IMR-90 (cell line): Measurements from ENCODE around the gene MRTFA. TPM values are rescaled to one million over a fixed set of nuclear protein-coding genes. Genes with fewer than 3 reads are reported as not detected.

ENCODE experiments used
- ATAC-seq: fragments of 200-7000 bp; cut with Tn5 transposase; 2 replicates; pipeline ENCODE4 v1.9.1; 2020; ENCODE audit warnings: low read depth, mild to moderate bottlenecking, moderate library complexity
- BruUV-seq: library from RNA; stranded (reverse); fragments of 400-500 nt; replicated peaks from 2 replicates; lab custom pipeline; 2021; lab: Mats Ljungman, UMichigan
- CTCF ChIA-PET: fragments of 300-600 bp; formaldehyde crosslinking; extraction: SDS; loops from one replicate; lab custom pipeline; 2021; ENCODE audit warnings: antibody characterized with exemption; lab: Yijun Ruan, JAX
- POLR2A ChIA-PET: fragments of 300-600 bp; sonication (Branson Sonifier 250); formaldehyde crosslinking; loops from one replicate; lab custom pipeline; 2022; ENCODE audit warnings: antibody characterized with exemption; ENCODE audit not compliant: unreplicated experiment; lab: Charles Lee
- DNase-seq: peaks from one replicate; pipeline ENCODE4 v3.0.0; 2013
- H2AFZ ChIP-seq: replicated peaks from 2 replicates; pipeline ENCODE3; 2013; ENCODE audit warnings: low read length, mild to moderate bottlenecking; ENCODE audit not compliant: poor library complexity
- H2AK5ac ChIP-seq: 2 replicates; pipeline ENCODE4 v1.6.1; 2013; ENCODE audit warnings: low read depth, low read length, inconsistent platforms
- H2AK9ac ChIP-seq: replicated peaks from 2 replicates; pipeline ENCODE3; 2013; ENCODE audit warnings: mild to moderate bottlenecking, low read depth, low read length, moderate library complexity; ENCODE audit not compliant: poor library complexity
- H2BK120ac ChIP-seq: 2 replicates; pipeline ENCODE4 v1.6.1; 2013; ENCODE audit warnings: low read depth, low read length, inconsistent platforms
- H2BK15ac ChIP-seq: 3 replicates; pipeline ENCODE4 v1.6.1; 2013; ENCODE audit warnings: low read depth, low read length, inconsistent platforms
- H2BK20ac ChIP-seq: 2 replicates; pipeline ENCODE4 v1.6.1; 2013; ENCODE audit warnings: low read depth, mild to moderate bottlenecking, inconsistent platforms, low read length, moderate library complexity
- H2BK5ac ChIP-seq: 2 replicates; pipeline ENCODE4 v1.6.1; 2013; ENCODE audit warnings: mild to moderate bottlenecking, low read depth, low read length, inconsistent platforms; ENCODE audit not compliant: poor library complexity, severe bottlenecking
- H3K14ac ChIP-seq: replicated peaks from 2 replicates; pipeline ENCODE4 v1.6.1; 2013; ENCODE audit warnings: low read depth, low read length, inconsistent platforms
- H3K18ac ChIP-seq: 2 replicates; pipeline ENCODE4 v1.6.1; 2013; ENCODE audit warnings: low read depth, low read length, control low read depth
- H3K23ac ChIP-seq: 2 replicates; pipeline ENCODE4 v1.6.1; 2013; ENCODE audit warnings: low read depth, low read length, inconsistent platforms
- H3K27ac ChIP-seq: 2 replicates; pipeline ENCODE4 v1.5.1; 2013; ENCODE audit warnings: mild to moderate bottlenecking, control low read depth, low read length; ENCODE audit not compliant: insufficient read depth
- H3K27me3 ChIP-seq: 2 replicates; pipeline ENCODE4 v1.6.1; 2013; ENCODE audit warnings: low read length; ENCODE audit not compliant: control insufficient read depth, insufficient read depth
- H3K36me3 ChIP-seq: 2 replicates; pipeline ENCODE4 v1.6.1; 2013; ENCODE audit warnings: low read length, mixed read lengths; ENCODE audit not compliant: control insufficient read depth, insufficient read depth
- H3K4ac ChIP-seq: 2 replicates; pipeline ENCODE4 v1.6.1; 2013; ENCODE audit warnings: low read depth, low read length, inconsistent platforms
- H3K4me1 ChIP-seq: 2 replicates; pipeline ENCODE4 v1.6.1; 2013; ENCODE audit warnings: low read length, mixed read lengths; ENCODE audit not compliant: control insufficient read depth, insufficient read depth
- H3K4me2 ChIP-seq: 2 replicates; pipeline ENCODE4 v1.6.1; 2013; ENCODE audit warnings: low read depth, mild to moderate bottlenecking, control low read depth, low read length, moderate library complexity
- H3K4me3 ChIP-seq: 2 replicates; pipeline ENCODE4 v1.5.1; 2013; ENCODE audit warnings: low read depth, mild to moderate bottlenecking, control low read depth, low read length, moderate library complexity; ENCODE audit not compliant: insufficient read depth
- H3K56ac ChIP-seq: 2 replicates; pipeline ENCODE4 v1.6.1; 2013; ENCODE audit warnings: low read length, inconsistent platforms; ENCODE audit not compliant: insufficient read depth; ENCODE audit errors: extremely low read depth
- H3K79me1 ChIP-seq, 2 experiments: 2 replicates each; pipeline ENCODE4 v1.6.1; 2013; ENCODE audit warnings: low read length in 2 of 2, inconsistent platforms in 1 of 2, low read depth in 1 of 2
- H3K9ac ChIP-seq: 2 replicates; pipeline ENCODE4 v1.6.1; 2013; ENCODE audit warnings: low read depth, low read length, control low read depth
- H3K9me1 ChIP-seq: 2 replicates; pipeline ENCODE4 v1.6.1; 2013; ENCODE audit warnings: low read length, inconsistent platforms; ENCODE audit not compliant: insufficient read depth
- H3K9me3 ChIP-seq: 2 replicates; pipeline ENCODE4 v1.6.1; 2013; ENCODE audit warnings: low read length; ENCODE audit not compliant: control insufficient read depth, insufficient read depth
- H4K20me1 ChIP-seq: 2 replicates; pipeline ENCODE4 v1.6.1; 2013; ENCODE audit warnings: low read length, inconsistent platforms; ENCODE audit not compliant: insufficient read depth
- H4K5ac ChIP-seq: 2 replicates; pipeline ENCODE4 v1.6.1; 2013; ENCODE audit warnings: mild to moderate bottlenecking, low read depth, low read length, control low read depth
- H4K8ac ChIP-seq, 2 experiments: 2 replicates each; pipeline ENCODE4 v1.6.1; 2013; ENCODE audit warnings: low read depth in 2 of 2, low read length in 2 of 2, control low read depth in 1 of 2, inconsistent platforms in 1 of 2
- H4K91ac ChIP-seq: 2 replicates; pipeline ENCODE4 v1.6.1; 2013; ENCODE audit warnings: low read depth, low read length, inconsistent platforms; ENCODE audit not compliant: insufficient read depth
- CTCF ChIP-seq: conservative IDR thresholded peaks from 2 replicates; pipeline ENCODE4 v1.5.1; 2012; ENCODE audit warnings: mild to moderate bottlenecking, low read depth, low read length, improper control_type of control experiment
- FOS ChIP-seq: fragments of 150-350 bp; IDR thresholded peaks from 2 replicates; pipeline ENCODE4 v1.6.1; 2016; ENCODE audit warnings: low read depth, low read length
- MAFK ChIP-seq: IDR thresholded peaks from 2 replicates; pipeline ENCODE4 v1.6.1; 2012; ENCODE audit warnings: low read depth, low read length, improper control_type of control experiment
- WGBS, 2 experiments: methylation state at CpG; one replicate each; pipeline versions ENCODE4 v1.1.5 to v1.1.7; 2013; ENCODE audit warnings: missing lambda C conversion rate in 2 of 2; ENCODE audit not compliant: insufficient read length in 1 of 2; ENCODE audit errors: extremely low coverage in 2 of 2; 5-methylcytosine and 5-hydroxymethylcytosine counted together
- dilution Hi-C: fragments of 300-500 bp; cut with HindIII; formaldehyde crosslinking; loops from one replicate; pipeline ENCODE4 v1.14.3; 2018; ENCODE audit warnings: low sequenced_read_pairs; ENCODE audit not compliant: unreplicated experiment
- in situ Hi-C: fragments of 300-500 bp; cut with MboI; formaldehyde crosslinking; loops from 3 replicates; pipeline ENCODE4 v1.14.3; 2019; ENCODE audit warnings: low sequenced_read_pairs, inconsistent platforms, mixed read lengths
- intact Hi-C: fragments of 100-400 bp; cut with micrococcal nuclease; formaldehyde crosslinking; loops from 2 replicates; pipeline ENCODE4 v1.10.0; 2022
- polyA plus RNA-seq, 3 experiments: library from polyadenylated mRNA; depleted of rRNA; stranded (reverse); fragments of >200 nt; gene quantifications; 2 replicates each; pipeline ENCODE4 v1.2.3, GENCODE V29; 2012; ENCODE audit warnings: low replicate concordance in 1 of 3
- total RNA-seq: library from RNA; depleted of rRNA; stranded (reverse); fragments of >200 nt; gene quantifications from 2 replicates; pipeline ENCODE4 v1.2.3, GENCODE V29; 2012

The MRTFA gene
- total and polyA plus RNA-seq, 2 of the 4 experiments (the other 2 are of a cell fraction), result 12.5 to 17.2 TPM

GRCh38 chr22:40567626-40568328 is 68.7 kb downstream of the MRTFA start (continued):
- TF ChIP-seq CTCF, result no peak

- ATAC-seq (peak; percentile 68), DNase-seq (peak; percentile 59)
- Histone ChIP-seq H2BK120ac (no peak overlapping the region), H3K4me2 (peak overlapping the region; percentile 33; the same call in 1 of the 2 replicates), H2AK9ac (no peak overlapping the region), H2BK5ac (peak overlapping the region; percentile 60), H3K27ac (no peak overlapping the region), H3K9ac (no peak overlapping the region), H3K27me3 (no peaks in the 10 kb centered on the region), H3K4me3 (no peak overlapping the region), H3K9me3 (no peaks in the 10 kb centered on the region), H3K4me1 (peaks cover 3% of the 10 kb centered on the region; the same call in 1 of the 2 replicates), H4K5ac (no peak overlapping the region), H2BK20ac (no peak overlapping the region), H4K91ac (no peak overlapping the region), H3K18ac (no peak overlapping the region), H2AK5ac (no peak overlapping the region), H2AFZ (no peak overlapping the region), H3K36me3 (no peaks in the 10 kb centered on the region), H4K20me1 (peaks cover 56% of the 10 kb centered on the region), H3K14ac (no peak overlapping the region), H3K79me1 (peaks cover 29 to 82% of the 10 kb centered on the region in 2 experiments), H3K23ac (no peak overlapping the region), H4K8ac (no peak overlapping the region), H3K56ac (no peak overlapping the region), H3K9me1 (peaks cover 20% of the 10 kb centered on the region), H2BK15ac (no peak overlapping the region), H3K4ac (no peak overlapping the region)
- no CpG with 5 or more reads among the region's 3 CpGs for WGBS, 2 experiments
- dilution Hi-C loops (no loop called here), in situ Hi-C loops (no loop called here), intact Hi-C loops (no loop called here)
- TF ChIP-seq MAFK (no peak), FOS (0 out of 2 replicates have a peak, but pooled peaks have one; percentile 24)
- BruUV-seq, result no TSS peak
- ChIA-PET POLR2A (no interaction called here), CTCF (no interaction called here)
These were observed 69.4 kb downstream of the MRTFA start for GRCh38 chr22:40567106-40567505.
